Measurements from ENCODE around the gene CHCT1. TPM values are rescaled to one million over a fixed set of nuclear protein-coding genes. Genes with fewer than 3 reads are reported as not detected.

CHCT1 gene
- total RNA-seq, 4 donors from 2014 or later, result not detected

- TF ChIP-seq POLR2A (IDR thresholded peaks at IDR 0.05; ENCODE audit: low read depth) (no peak), EP300 (IDR thresholded peaks at IDR 0.05) (no peak), POLR2AphosphoS5 (IDR thresholded peaks at IDR 0.05) (no peak)
- TF ChIP-seq, protein P1, sequence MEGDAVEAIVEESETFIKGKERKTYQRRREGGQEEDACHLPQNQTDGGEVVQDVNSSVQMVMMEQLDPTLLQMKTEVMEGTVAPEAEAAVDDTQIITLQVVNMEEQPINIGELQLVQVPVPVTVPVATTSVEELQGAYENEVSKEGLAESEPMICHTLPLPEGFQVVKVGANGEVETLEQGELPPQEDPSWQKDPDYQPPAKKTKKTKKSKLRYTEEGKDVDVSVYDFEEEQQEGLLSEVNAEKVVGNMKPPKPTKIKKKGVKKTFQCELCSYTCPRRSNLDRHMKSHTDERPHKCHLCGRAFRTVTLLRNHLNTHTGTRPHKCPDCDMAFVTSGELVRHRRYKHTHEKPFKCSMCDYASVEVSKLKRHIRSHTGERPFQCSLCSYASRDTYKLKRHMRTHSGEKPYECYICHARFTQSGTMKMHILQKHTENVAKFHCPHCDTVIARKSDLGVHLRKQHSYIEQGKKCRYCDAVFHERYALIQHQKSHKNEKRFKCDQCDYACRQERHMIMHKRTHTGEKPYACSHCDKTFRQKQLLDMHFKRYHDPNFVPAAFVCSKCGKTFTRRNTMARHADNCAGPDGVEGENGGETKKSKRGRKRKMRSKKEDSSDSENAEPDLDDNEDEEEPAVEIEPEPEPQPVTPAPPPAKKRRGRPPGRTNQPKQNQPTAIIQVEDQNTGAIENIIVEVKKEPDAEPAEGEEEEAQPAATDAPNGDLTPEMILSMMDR (IDR thresholded peaks at IDR 0.05), result no peak
- H3K27me3 ChIP-seq, result no peaks in the 10 kb centered on the region
- H3K4me1 ChIP-seq, result no peaks in the 10 kb centered on the region
- DNase-seq (ENCODE audit: extremely low spot score), result no peak
- 89% methylated on average over 4 of the region's 4 CpGs for WGBS
- no peak overlapping the region for H3K27ac ChIP-seq (replicated peaks in 1 of 4)
- no peak overlapping the region for H3K4me3 ChIP-seq
- intact Hi-C loops (cut with DNase I), result no loop called here
- no peaks in the 10 kb centered on the region for H3K9me3 ChIP-seq
- peaks cover 51 to 97% (median 90%) of the 10 kb centered on the region in 4 donors for H3K36me3 ChIP-seq
These were observed 33.1 kb downstream of the CHCT1 start for GRCh38 chr17:60455378-60455777.

DNA sequence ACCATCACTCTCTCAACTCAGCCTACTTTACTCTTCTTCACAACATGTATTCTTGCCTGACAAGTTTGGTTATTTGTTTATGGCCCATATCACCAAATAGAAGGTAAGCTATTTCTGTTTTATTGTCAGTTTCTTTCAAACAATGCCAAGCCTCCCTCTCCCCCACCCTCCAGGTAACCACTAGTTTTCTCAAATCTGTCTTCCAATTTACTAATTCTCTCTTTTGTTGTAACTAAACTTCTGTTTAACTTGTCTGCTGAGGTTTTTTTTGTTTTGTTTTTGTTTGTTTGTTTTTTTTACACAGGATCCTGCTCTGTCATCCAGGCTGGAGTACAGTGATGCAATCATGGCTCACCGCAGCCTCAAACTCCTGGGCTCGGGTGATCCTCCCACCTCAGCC is 34.9 kb downstream of the CHCT1 start:
- WGBS, result 100% methylated on average over 2 of the region's 2 CpGs
- Histone ChIP-seq H3K4me3 (no peak overlapping the region), H3K9me3 (no peaks in the 10 kb centered on the region), H3K4me1 (no peaks in the 10 kb centered on the region), H3K27ac (replicated peaks in 1 of 4) (no peak overlapping the region), H3K36me3 (peaks cover 45 to 96% (median 85%) of the 10 kb centered on the region in 4 donors), H3K27me3 (no peaks in the 10 kb centered on the region)
- intact Hi-C loops (cut with DNase I), result no loop called here
- DNase-seq (ENCODE audit: extremely low spot score), result no peak
- TF ChIP-seq POLR2AphosphoS5 (IDR thresholded peaks at IDR 0.05) (no peak), EP300 (IDR thresholded peaks at IDR 0.05) (no peak), POLR2A (IDR thresholded peaks at IDR 0.05; ENCODE audit: low read depth) (no peak)
- TF ChIP-seq, protein P1 (IDR thresholded peaks at IDR 0.05), result no peak

- Histone ChIP-seq H3K9me3 (no peaks in the 10 kb centered on the region), H3K4me1 (peaks cover 0 to 8% (median 5%) of the 10 kb centered on the region in 4 donors), H3K27ac (replicated peaks in 1 of 4) (no peak overlapping the region), H3K4me3 (no peak overlapping the region), H3K27me3 (no peaks in the 10 kb centered on the region), H3K36me3 (peaks cover 14 to 94% (median 75%) of the 10 kb centered on the region in 4 donors)
- no peak for TF ChIP-seq POLR2A (IDR thresholded peaks at IDR 0.05; ENCODE audit: low read depth)
- TF ChIP-seq EP300 (IDR thresholded peaks at IDR 0.05), result no peak
- TF ChIP-seq POLR2AphosphoS5 (IDR thresholded peaks at IDR 0.05), result no peak
- TF ChIP-seq, protein P1 (IDR thresholded peaks at IDR 0.05), result no peak
- no peak for DNase-seq (ENCODE audit: extremely low spot score)
- intact Hi-C loops (cut with DNase I), result loop anchor here (10.0 kb wide), 1 partner anchor 63 kb away; the partner anchor contains the start of gene APPBP2
- WGBS, result 95% methylated on average over 1 of the region's 1 CpG
These were observed 39.3 kb downstream of the CHCT1 start for GRCh38 chr17:60461584-60461983.

DNA sequence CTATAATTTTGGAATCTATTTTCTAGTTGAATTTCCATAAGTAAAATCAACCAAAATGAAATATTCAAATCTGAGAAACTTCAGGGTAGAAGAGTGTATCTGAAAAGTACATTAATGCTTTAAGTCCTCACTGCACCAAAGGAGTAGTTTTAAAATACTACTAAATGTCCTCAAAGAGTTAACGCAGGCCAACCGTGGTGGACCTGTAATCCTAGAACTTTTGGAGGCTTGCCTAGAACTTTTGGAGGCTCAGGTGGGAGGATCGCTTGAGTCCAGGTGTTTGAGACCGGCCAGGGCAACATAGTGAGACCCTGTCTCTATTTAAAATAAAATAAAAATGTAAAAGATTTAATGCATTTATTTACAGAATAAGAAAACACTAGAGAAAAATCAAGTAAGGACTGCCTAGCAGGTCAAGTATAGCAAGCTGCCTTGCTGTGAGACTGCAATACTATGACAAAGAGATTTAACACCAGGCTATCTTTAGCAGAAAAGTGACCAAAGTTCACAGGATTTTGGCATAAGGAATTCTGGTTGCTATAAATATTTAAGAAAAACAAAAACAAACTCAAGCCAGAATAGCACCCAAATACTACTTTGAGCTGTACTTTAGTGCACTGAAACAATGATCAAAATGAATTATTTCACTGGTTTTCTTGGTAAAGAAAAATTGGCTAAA is 41.0 kb downstream of the CHCT1 start:
- intact Hi-C loops (cut with DNase I), result loop anchor here (10.0 kb wide), 1 partner anchor 62 kb away; the partner anchor contains the start of gene APPBP2
- WGBS, result 79% methylated on average over 4 of the region's 4 CpGs
- Histone ChIP-seq H3K27ac (replicated peaks in 1 of 4) (no peak overlapping the region), H3K27me3 (no peaks in the 10 kb centered on the region), H3K9me3 (no peaks in the 10 kb centered on the region), H3K4me1 (peaks cover 8 to 24% (median 18%) of the 10 kb centered on the region in 4 donors), H3K36me3 (peaks cover 10 to 77% (median 59%) of the 10 kb centered on the region in 4 donors), H3K4me3 (no peak overlapping the region)
- no peak for DNase-seq (ENCODE audit: extremely low spot score)
- TF ChIP-seq POLR2AphosphoS5 (IDR thresholded peaks at IDR 0.05) (no peak), EP300 (IDR thresholded peaks at IDR 0.05) (no peak), POLR2A (IDR thresholded peaks at IDR 0.05; ENCODE audit: low read depth) (no peak)
- TF ChIP-seq, protein P1 (IDR thresholded peaks at IDR 0.05), result no peak

All from esophagus muscularis mucosa (tissue), 4 donors.